Kidney capillary endothelial cell (primary cell): ENCODE results near the gene IFNAR2.
"Not testable (repeated sequence)": the region's sequence is repeated elsewhere in the genome, so short reads cannot be mapped to it uniquely, and the experiment has no call there.

Experiments used
- DNase-seq: peaks from one replicate; pipeline ENCODE4 v3.0.0-alpha.2; 2018; ENCODE audit warnings: low spot score

Gene IFNAR2

GRCh38 chr21:33244082-33244778 lies 14.5 kb downstream of the IFNAR2 start:
- DNase-seq, result no peak

- DNase-seq, result no peak
Observed at GRCh38 chr21:33244779-33245105, 15.0 kb downstream of the IFNAR2 start.

- no peak for DNase-seq
Observed at GRCh38 chr21:33245289-33245918, 15.7 kb downstream of the IFNAR2 start.

GRCh38 chr21:33246506-33246905 lies 16.8 kb downstream of the IFNAR2 start:
- no peak for DNase-seq

- no peak for DNase-seq
Observed at GRCh38 chr21:33246963-33247362, 17.2 kb downstream of the IFNAR2 start.

- no peak for DNase-seq
Observed at GRCh38 chr21:33247599-33247998, 17.9 kb downstream of the IFNAR2 start.

- DNase-seq, result no peak
Observed at GRCh38 chr21:33249331-33250002, 19.7 kb downstream of the IFNAR2 start.

- DNase-seq, result no peak
Observed at GRCh38 chr21:33251119-33251518, 21.4 kb downstream of the IFNAR2 start.

- not testable (repeated sequence) for DNase-seq
Observed at GRCh38 chr21:33253382-33253781, 23.6 kb downstream of the IFNAR2 start.

GRCh38 chr21:33254766-33255165 lies 25.0 kb downstream of the IFNAR2 start:
- no peak for DNase-seq

GRCh38 chr21:33255404-33255803 lies 25.7 kb downstream of the IFNAR2 start:
- no peak for DNase-seq

- no peak for DNase-seq
Observed at GRCh38 chr21:33256019-33256418, 26.3 kb downstream of the IFNAR2 start.

GRCh38 chr21:33257094-33257803 lies 27.5 kb downstream of the IFNAR2 start:
- DNase-seq, result no peak

GRCh38 chr21:33258475-33258874 lies 28.7 kb downstream of the IFNAR2 start:
- DNase-seq, result no peak

GRCh38 chr21:33259428-33259827 lies 29.7 kb downstream of the IFNAR2 start:
- DNase-seq, result no peak

- no peak for DNase-seq
Observed at GRCh38 chr21:33259995-33260394, 30.3 kb downstream of the IFNAR2 start.

GRCh38 chr21:33261635-33262034 lies 31.9 kb downstream of the IFNAR2 start:
- no peak for DNase-seq

GRCh38 chr21:33262921-33263320 lies 33.2 kb downstream of the IFNAR2 start:
- no peak for DNase-seq

- DNase-seq, result no peak
Observed at GRCh38 chr21:33264561-33264960, 34.8 kb downstream of the IFNAR2 start.

- DNase-seq, result no peak
Observed at GRCh38 chr21:33265664-33266049, 35.9 kb downstream of the IFNAR2 start.

- no peak for DNase-seq
Observed at GRCh38 chr21:33266050-33266788, 36.5 kb downstream of the IFNAR2 start, which contains the start of gene IL10RB. Gene IL10RB, plus strand, starts transcription at chr21:33266367. Its CDS starts 99 bp downstream, at chr21:33266466.

- no peak for DNase-seq
Observed at GRCh38 chr21:33266789-33267135, 37.0 kb downstream of the IFNAR2 start.
